ENCODE data around the gene KATNIP. TPM values are rescaled to one million over a fixed set of nuclear protein-coding genes. Genes with fewer than 3 reads are reported as not detected.
A peak's percentile ranks its signal among the peaks of the same experiment; 100 is the strongest.

Gene KATNIP
- total RNA-seq: 25.4 and 63.0 TPM in 2 replicates

DNA sequence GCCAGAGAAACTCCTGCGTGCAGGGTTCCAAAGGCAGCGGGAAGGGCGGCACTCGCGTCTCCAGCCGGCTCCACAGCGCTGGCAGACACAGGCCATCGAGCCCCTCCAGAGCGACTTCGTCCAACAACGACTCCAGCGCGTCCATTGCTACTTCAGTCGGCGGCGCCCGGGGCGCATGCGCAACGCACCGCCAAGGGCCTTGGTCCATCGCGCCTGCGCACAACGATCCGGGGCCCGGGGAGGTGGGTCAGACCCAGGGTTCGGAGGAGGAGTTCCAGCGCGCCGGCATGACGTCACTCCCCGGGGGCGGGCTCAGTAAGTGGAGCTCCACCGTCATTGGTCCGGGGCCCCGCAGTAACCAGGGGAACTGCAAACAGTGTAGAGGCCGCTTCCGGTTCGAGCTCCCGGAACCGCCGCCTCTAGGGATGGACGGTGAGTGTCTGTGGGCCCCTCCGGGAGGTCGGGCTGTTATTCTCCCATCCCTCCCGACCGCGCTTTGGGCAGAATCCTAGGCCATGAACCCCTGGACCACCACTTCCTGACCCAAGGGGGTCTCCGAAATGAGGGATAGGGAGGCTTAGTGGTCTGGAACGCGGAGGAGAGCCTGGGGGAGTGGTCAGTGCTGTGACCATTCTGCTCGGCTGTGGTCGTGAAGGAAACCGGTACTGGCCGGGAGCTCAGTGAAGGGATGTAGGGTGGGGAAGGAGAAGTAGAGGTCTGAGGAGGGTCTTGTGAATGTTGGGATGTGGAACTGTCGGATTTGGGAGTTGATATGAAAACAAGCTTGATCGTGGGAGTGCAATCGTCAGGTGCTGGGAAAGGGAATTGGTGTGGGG is at the start of gene KATNIP, which contains the start of gene GTF3C1:
Gene KATNIP (plus strand): TSS at position 399 of the 836 bp plus-strand sequence. CDS start 27 bp downstream, at position 426.
Gene GTF3C1 (minus strand): TSS at position 168 of the 836 bp plus-strand sequence. CDS start 23 bp downstream, at position 145.
- peak; percentile 91 for DNase-seq (ENCODE audit: low read depth)

GRCh38 chr16:27500801-27501200 is 49.1 kb upstream of the KATNIP start:
- no peak for DNase-seq (ENCODE audit: low read depth)

DNA sequence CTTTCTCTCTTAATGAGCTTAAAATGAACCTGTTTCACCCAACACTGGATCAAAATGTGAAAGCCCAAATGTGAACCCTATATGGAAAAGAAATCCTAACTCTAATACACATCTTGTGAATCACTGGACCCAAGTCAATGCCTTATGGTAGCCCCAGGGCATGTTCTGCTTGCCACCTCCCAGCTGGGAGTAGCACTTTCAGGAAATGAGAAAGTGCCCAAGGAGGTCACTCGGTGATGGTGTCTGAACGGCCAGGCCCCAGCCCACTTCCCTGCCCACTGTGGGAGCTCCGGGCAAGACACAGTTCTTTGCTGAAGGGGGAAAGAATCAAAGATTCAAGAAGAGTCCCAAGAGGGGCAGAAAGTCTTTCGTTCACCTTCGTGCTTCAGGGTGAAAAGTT is 46.3 kb upstream of the KATNIP start:
- DNase-seq (ENCODE audit: low read depth): peak; percentile 52

- DNase-seq (ENCODE audit: low read depth): peak; percentile 13
Observed at GRCh38 chr16:27505297-27506236, 44.4 kb upstream of the KATNIP start.

GRCh38 chr16:27506771-27507170 is 43.2 kb upstream of the KATNIP start:
- DNase-seq (ENCODE audit: low read depth): no peak

DNA sequence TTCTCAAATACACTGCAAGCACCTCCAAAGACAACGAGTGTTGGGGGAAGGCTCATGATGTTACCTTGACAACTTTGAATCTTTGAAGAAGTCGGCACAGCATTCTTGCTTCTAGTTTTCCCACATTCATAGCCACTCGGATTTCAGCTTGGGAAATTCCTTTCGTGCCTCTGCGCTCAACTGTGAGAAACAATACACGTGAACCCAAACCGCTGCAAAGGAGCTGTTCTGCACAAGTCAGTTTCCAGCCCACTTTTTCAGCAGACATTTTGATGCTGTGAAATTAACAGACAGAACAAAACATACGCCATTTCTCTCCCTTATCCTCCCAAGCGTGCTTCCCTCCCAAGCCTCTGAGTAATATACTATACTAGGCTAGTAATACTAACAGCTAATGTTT is 41.5 kb upstream of the KATNIP start:
- peak; percentile 44 for DNase-seq (ENCODE audit: low read depth)

DNA sequence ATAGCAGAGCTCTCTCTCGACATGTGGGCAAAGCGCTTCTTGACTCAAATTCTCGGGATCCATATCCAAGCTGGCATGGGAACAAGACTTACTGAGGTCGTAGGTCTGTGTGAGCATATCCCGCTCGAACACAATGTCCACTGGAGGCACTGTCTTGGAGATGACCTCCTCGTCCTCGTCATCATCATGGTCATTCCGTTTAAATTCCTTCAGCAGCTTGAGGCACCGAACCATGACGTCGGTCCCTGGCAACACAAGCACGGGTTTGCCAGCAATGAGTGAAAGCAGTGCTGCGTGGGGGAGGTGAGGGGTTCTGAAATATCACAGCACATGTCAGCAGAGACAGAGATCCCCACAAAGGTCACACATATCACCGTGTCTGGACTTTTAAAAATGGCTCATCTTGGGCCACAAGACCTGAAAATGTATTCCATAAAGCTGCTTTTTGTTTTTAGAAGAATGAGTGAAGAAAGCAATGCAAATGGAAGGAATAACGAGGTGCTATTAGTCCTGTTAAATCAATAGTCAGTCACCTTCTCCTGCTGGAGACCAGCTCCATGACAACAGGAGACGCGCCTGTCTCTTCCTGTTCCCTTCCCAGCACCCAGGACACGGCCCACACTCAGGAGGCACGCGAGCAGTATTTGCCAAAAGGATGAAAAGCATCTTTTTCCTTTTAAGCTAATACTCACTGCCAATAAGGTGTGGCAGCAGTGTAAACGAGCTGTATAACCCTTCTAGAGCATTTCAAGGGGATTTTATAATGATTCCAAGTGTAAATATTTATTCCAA is 38.1 kb upstream of the KATNIP start:
- DNase-seq (ENCODE audit: low read depth): peak; percentile 92

DNA sequence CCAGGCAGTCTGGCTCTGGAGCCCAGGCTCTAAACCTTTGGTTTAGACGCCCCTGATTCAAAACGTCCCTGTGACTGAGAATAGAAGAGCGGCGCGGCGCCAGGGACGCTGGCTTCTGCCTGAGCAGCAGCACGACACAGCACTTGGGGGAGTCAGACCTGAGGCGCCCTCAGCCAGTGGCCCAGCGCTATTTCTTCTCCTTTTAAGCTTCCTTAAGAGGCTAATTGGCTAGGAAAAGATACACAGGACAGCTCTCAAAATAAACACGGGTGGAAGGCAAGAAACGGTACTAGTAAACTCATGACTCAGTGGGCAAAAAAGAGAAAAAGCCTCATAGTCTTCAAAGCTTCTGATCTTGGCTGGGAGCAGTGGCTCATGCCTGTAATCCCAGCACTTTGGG is 35.1 kb upstream of the KATNIP start:
- DNase-seq (ENCODE audit: low read depth): no peak

- peak; percentile 11 for DNase-seq (ENCODE audit: low read depth)
Observed at GRCh38 chr16:27515874-27516353, 34.0 kb upstream of the KATNIP start.

- no peak for DNase-seq (ENCODE audit: low read depth)
Observed at GRCh38 chr16:27516365-27516764, 33.6 kb upstream of the KATNIP start.

- no peak for DNase-seq (ENCODE audit: low read depth)
Observed at GRCh38 chr16:27517664-27518063, 32.3 kb upstream of the KATNIP start.

GRCh38 chr16:27518226-27518625 is 31.7 kb upstream of the KATNIP start:
- no peak for DNase-seq (ENCODE audit: low read depth)

DNA sequence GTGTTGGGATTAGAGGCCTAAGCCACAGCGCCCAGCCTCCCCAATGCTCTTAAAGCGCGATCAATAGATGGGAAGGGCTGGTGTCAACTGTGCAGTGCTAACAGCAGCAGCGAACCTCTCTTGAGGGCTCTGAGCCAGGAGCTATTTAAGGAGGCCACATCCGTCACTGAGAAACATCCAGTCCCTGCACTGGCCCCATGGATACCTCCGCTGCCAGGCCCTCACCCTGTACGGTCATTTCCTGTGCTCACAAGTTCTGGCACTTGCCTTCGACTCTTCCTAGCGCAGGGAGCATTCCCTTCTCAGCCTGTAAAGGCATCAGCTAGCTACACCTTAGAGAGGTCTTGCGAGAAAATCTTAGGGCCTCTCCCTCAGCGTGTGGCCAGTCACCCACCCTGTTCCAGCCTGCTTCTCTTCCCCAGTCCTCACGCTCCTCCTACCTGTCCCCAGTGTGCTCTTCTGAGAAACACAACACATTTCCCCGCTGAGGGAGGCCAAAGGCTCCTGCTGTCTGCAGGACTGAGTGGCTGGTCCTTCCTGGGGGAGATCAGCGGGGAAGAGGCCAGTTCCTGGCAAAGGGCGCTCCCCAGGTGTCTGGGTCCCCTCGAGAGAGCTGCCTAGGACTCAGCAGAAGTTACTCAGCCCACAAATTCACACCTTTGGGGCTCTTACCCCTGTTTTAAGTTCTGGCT is 28.8 kb upstream of the KATNIP start:
- DNase-seq (ENCODE audit: low read depth): no peak

DNA sequence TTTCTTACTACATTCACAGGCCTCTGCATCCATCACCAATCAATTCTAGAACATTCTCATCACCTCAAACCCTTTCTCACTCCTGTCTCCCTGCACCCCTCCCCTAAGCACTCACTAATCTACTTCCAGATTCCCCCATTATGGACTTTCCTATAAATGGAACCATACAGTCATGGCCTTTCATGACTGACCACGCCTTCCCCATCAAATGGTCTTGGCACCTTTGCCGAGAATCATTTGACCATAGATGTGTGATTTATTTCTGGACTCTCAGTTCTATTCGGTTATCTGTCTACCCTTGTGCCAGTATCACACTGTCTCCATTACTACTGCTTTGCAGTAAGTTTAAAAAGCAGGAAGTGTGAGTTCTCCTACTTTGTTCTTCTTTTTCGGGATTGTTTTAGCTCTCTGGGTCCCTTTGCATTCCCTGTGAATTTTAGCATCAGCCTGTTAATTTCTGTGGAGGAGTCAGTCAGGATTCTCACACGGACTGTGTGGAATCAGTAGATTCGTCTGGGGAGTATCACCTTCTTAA is 27.7 kb upstream of the KATNIP start:
- DNase-seq (ENCODE audit: low read depth): no peak

DNA sequence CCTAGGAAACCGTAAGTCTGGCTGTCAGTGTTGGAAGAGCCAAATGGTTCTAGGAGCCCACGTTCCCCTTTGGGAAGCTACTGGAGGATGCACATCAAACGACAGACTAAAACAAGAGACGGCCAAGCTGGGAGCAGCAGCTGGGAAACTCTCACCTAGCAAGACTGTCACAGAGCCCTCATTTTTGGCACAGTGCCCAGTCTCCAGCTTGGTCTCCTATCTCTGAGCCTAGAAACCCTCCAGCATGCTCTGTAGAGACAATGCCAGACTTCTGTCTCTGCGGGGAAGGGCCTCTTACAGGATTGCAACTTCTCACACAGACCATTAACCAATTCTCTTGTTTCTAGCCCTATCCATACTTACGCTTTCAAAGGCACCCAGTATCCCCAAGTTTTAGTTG is 23.8 kb upstream of the KATNIP start:
- DNase-seq (ENCODE audit: low read depth): no peak

DNA sequence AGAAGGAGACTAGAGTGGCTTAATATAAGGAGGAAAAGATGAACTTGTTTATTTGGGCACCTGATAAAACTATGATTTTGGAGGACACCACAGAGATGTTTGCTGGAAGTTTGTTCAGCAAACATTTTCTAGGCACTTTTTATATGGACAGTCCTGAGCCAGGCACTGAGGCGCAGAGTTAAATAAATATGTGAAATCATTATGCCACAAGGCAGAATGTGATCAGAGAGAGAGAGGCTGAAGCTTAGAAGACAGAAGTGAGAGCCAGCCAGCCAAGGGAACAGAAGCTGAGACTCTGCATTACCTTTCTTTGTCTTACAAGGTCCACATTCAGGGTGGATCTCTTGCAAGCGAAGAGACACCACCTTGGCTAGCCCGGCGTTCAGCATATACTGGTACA is 21.6 kb upstream of the KATNIP start:
- no peak for DNase-seq (ENCODE audit: low read depth)

DNA sequence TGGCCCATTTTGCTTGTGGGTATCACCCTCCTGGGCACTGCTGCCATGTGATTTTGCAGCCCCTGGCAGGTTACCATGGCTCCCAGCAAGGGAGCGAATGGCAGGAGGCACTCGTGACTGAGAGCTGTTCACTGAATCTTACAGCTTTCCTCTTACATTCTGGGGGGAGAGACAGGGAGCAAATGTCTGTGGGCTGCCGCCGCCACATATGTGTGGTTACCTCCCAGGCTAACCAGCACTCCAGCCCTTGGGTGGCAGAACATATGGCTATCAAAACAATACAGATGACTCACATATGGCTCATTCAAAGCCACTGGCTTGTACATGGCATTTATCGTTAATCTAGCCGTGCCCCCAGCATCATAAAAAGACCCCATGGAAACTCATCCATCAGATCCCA is 20.0 kb upstream of the KATNIP start:
- DNase-seq (ENCODE audit: low read depth): peak; percentile 64

- no peak for DNase-seq (ENCODE audit: low read depth)
Observed at GRCh38 chr16:27531186-27531585, 18.8 kb upstream of the KATNIP start.

GRCh38 chr16:27531826-27532800 is 17.8 kb upstream of the KATNIP start:
- DNase-seq (ENCODE audit: low read depth): no peak

Data from renal cortical epithelial cell (primary cell).